Forelimb muscle (tissue), 1 donor: Measurements from ENCODE around the gene PLRG1. TPM values are rescaled to one million over a fixed set of nuclear protein-coding genes. Genes with fewer than 3 reads are reported as not detected.

ENCODE experiments used
- DNase-seq: peaks from one replicate; pipeline ENCODE4 v3.0.0-alpha.2; 2013; ENCODE audit warnings: low read depth
- polyA plus RNA-seq: library from polyadenylated mRNA; unstranded; fragments of 120-200 nt; gene quantifications from one replicate; pipeline ENCODE4 v1.2.1, GENCODE V29; 2013; ENCODE audit not compliant: insufficient read length

The PLRG1 gene
- polyA plus RNA-seq, 1 donor = 54.9 TPM

DNA sequence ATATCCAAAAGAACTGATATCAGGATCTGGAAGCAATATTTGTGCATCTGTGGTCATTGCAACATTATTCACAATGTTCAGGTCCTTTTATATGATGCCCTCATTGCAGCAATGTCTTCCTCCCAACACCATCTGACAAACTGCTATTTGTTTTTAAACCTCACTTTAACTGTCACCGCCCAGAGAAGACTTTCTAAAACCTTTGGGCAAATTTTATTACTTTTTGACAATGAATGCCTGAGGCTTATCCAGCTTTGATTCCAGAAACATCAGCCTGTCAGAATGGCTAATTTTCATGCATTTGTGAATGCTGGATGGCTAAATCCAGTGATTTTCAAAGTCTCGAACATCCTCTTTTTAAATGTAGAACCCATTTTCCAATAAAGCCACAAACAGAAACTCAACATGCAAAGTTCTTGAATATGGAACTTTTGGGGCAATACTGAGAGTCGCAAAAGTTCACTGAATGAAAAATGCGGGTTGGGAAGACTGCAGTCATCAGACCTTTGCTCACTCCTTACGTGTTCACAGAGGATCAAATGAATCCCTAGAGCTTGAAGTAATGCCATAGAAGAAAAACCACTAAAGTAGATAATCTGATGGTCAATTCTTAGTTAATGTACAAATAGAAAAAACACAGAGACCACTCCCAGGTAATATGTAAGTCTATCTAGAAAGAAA, 23.1 kb upstream of the PLRG1 start:
- DNase-seq = no peak

DNA sequence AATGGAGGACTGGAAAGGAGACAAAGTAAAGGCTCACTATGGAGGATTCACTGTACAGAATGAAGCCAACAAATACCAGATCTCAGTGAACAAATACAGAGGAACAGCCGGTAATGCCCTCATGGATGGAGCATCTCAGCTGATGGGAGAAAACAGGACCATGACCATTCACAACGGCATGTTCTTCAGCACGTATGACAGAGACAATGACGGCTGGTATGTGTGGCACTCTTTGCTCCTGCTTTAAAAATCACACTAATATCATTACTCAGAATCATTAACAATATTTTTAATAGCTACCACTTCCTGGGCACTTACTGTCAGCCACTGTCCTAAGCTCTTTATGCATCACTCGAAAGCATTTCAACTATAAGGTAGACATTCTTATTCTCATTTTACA, 19.4 kb upstream of the PLRG1 start:
- DNase-seq = no peak

DNA sequence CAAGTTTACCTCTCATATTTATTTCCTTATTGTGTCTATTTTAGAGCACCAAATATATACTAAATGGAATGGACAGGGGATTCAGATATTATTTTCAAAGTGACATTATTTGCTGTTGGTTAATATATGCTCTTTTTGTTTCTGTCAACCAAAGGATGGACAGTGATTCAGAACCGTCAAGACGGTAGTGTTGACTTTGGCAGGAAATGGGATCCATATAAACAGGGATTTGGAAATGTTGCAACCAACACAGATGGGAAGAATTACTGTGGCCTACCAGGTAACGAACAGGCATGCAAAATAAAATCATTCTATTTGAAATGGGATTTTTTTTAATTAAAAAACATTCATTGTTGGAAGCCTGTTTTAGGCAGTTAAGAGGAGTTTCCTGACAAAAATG, 18.8 kb upstream of the PLRG1 start:
- no peak for DNase-seq

DNA sequence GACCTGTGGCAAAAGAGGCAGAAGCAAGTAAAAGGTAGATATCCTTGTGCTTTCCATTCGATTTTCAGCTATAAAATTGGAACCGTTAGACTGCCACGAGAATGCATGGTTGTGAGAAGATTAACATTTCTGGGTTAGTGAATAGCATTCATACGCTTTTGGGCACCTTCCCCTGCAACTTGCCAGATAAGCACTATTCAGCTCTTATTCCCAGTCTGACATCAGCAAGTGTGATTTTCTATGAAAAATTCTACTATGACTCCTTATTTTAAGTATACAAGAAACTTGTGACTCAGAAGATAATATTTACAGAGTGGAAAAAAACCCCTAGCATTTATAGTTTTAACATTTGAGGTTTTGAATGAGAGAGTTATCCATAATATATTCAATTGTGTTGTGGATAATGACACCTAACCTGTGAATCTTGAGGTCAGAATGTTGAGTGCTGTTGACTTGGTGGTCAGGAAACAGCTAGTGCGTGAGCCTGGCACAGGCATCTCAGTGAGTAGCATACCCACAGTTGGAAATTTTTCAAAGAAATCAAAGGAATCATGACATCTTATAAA, 16.5 kb upstream of the PLRG1 start:
- no peak for DNase-seq

DNA sequence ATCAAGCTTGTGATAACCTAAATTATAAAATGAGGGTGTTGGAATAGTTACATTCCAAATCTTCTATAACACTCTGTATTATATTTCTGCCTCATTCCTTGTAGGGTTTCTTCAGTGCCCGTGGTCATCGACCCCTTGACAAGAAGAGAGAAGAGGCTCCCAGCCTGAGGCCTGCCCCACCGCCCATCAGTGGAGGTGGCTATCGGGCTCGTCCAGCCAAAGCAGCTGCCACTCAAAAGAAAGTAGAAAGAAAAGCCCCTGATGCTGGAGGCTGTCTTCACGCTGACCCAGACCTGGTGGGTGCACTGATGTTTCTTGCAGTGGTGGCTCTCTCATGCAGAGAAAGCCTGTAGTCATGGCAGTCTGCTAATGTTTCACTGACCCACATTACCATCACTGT, 15.5 kb upstream of the PLRG1 start:
- no peak for DNase-seq

DNA sequence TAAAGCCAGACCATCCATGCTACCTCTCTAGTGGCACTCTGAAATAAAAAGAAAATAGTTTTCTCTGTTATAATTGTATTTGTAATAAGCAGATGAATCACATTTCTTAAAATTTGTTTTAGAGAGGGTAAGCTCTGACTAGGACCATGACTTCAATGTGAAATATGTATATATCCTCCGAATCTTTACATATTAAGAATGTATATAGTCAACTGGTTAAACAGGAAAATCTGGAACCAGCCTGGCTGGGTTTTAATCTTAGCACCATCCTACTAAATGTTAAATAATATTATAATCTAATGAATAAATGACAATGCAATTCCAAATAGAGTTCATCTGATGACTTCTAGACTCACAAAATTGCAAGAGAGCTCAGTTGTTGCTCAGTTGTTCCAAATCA, 14.1 kb upstream of the PLRG1 start:
- DNase-seq = no peak

DNA sequence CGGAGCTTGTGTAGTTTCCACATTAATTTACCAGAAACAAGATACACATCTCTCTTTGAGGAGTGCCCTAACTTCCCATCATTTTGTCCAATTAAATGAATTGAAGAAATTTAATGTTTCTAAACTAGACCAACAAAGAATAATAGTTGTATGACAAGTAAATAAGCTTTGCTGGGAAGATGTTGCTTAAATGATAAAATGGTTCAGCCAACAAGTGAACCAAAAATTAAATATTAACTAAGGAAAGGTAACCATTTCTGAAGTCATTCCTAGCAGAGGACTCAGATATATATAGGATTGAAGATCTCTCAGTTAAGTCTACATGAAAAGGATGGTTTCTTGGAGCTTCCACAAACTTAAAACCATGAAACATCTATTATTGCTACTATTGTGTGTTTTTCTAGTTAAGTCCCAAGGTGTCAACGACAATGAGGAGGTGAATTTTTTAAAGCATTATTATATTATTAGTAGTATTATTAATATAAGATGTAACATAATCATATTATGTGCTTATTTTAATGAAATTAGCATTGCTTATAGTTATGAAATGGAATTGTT, 12.6 kb upstream of the PLRG1 start, which contains the start of gene FGB:
TSS of gene FGB (plus strand) at position 315 of the 558 bp plus-strand sequence. CDS start at position 323, 8 bp downstream.
- DNase-seq = no peak

DNA sequence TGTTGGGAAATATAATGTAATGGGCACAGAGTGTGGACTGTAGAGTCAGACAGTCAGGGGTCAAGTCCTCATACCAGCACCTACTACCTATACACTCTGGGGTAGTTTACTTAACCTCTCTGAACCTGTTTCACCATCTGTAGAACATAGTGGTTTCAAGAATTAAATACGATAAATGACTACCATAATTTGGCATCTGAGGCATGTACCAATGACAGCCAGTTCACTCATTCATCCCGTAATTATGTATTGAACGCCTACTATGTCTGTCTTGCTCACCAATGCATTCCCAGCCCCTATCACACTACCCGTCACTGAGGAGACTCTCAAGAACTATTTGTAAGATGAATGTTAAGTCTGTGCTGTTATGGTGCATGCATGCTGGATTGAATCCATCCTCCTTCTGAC, 10.6 kb upstream of the PLRG1 start:
- no peak for DNase-seq

DNA sequence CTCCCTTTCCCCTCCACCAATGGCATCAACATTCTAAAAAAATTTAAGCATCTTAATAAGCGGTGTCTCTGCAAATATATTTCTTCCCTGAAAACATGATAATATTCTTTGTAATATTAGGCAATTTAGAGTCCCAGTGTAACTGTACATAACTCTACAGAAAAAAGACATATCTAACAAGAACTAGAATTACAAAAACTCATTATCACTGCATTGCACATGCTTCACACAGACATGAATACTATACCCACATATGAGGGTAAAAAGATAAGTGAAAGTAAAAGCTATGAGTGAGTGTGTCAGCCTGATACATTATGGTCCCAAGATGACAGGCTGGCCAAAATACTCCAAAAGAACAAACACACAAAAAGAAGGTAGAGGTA, 10.2 kb upstream of the PLRG1 start:
- DNase-seq = no peak

DNA sequence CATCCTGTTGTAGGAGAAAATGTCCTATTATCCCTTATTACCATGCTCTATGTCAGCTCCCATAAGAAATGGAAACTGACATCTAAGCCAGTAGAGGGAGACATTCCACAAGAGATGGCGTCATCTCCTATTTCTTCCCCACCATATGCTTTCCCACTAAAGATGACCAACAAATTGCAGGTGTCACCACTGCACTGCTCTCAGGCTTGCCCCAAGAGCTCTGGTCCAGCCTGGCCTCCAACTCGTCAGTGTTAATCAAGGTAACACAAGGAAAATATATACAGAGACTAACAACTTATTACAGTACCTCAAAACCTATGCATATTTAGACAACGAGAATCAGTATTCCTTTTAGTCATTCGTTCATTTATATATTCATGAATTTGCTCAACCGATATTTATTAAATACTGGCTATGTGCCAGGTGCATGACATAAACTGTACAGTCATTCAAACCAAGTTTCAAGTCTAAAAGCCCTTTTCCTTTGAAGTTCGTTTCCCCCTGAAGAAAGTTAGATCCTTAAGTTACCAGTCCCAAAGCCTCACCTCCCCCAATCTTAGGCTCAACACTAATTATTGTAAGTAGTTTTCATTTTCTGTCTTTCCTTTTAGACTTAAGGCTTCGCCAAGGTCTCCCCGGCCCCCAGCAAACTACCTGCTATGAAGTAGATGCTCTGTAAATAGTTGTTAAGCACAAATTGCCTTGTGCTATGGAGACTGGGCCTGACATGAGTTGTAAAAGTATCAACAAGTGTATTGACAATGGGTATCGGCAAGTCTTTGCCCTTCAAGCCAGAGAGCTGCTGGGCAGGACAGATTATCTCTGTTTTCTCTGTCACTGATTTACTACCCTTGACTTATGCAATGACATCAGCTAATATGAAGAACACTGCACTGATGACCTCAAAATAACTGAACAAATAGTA, 9.6 kb upstream of the PLRG1 start:
- DNase-seq = no peak

DNA sequence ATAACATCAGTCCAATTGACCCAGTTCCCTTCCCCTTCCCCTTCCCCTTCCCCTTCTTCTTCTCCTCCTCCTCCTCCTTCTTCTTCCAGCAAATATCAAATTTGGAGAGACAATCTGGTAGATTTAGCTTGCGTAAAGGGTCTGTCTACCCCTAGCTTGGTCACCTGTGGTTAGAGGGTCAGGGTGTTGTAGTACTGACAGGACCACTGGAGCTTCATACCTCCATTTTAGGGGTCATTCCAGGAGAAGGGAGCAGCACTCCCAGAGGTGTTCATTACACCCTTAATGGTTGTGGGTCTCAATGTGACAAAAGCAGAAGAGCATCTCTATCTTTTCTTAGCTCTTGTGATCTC, 8.9 kb upstream of the PLRG1 start:
- DNase-seq = no peak

DNA sequence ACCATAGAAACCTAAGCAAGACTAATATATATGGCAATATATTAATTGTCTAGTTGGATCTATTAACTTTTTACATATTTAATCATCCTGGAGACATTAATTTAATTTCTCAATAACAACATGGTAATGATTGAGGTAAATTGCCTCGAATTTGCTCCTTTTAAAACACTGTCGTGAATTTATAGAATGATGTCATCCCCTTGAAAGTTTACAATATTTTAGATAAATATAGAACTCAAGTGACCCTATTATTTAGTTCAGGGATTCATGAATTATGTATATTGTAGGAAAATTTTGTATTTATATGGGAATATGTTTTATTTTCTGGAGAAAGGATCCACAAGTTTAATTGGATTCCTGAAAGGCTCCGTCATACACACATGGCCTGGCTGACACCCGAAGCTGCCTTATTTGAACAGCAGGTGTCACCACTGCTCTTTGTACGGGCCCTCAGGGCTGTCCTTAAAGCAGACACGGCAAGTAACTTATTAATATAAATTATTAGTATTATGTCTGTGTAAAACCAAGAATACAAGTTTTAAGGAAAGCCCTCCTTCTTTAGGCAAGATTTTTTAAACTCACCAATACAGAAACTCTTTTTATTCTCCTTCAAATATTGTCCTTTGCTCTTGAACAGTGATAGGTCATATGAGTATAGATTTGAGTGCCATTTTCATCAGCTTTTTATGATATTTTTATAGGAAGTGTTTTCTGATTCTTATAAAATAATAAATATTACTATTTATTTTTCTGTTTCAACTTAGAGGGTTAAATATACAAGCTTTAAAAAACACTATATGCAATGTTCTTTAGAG, 1.9 kb upstream of the PLRG1 start:
- DNase-seq = peak; percentile 50

DNA sequence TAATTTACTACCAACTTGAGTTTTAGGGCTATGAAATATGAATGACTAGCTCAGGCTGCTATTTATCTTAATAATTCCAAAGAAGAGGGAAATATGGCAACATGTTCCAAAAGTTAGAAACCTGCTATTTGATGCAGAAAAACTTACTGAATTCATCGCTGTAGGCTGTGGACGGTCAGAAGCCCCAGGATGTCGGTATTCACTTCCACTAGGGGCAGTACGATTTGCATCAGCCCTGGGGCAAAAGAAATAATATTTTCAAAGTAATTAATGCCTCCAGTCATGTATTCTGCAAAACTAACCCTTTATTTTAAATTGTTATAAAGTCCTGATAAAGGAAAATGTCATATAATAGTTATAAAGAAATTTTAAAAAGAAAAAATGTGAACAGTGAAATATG, 4.5 kb downstream of the PLRG1 start:
- DNase-seq = no peak

DNA sequence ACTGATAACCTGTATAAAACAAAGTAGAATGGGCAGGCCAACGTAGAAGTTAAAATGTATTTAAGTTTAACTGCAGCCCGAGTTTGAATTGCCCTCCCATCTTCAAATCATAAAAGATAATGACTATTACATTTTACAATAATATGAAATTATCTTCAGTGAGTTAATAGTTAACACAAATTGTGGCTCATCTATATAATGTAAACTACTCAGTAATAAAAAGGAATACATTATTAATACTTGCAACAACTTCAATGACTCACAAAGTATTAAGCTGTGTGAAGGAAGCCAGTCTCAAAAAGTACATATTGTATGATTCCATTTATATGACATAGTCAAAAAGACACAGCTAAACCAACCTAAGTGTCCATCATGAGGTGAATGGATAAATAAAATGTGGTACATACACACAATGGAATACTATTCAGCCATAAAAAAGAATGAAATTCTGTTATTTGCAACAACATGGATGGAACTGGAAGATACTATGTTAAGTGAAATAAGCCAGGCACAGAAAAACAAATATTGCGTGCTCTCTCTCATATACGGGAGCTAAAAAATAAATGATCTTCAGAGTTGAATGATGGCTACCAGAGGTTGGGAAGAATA, 7.8 kb downstream of the PLRG1 start:
- no peak for DNase-seq

DNA sequence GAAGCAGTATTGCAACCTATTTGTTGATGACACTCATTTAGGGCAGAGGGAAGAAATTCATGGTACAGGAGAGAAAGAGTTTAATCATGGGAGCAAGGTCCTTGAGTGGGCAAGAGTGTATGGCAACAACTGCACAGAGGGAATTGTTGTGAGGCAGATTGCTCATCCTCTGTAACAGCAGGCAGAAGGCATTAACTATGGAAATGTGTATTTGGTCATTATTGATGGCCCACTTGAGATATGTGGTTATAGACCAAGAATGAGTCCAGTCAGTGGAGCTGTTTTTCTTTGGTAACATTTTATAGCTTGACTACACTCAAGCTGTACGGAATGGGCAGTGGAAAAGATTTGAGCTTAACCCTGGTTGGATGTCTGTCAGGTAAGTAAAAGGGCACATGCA, 15.9 kb downstream of the PLRG1 start:
- no peak for DNase-seq

DNA sequence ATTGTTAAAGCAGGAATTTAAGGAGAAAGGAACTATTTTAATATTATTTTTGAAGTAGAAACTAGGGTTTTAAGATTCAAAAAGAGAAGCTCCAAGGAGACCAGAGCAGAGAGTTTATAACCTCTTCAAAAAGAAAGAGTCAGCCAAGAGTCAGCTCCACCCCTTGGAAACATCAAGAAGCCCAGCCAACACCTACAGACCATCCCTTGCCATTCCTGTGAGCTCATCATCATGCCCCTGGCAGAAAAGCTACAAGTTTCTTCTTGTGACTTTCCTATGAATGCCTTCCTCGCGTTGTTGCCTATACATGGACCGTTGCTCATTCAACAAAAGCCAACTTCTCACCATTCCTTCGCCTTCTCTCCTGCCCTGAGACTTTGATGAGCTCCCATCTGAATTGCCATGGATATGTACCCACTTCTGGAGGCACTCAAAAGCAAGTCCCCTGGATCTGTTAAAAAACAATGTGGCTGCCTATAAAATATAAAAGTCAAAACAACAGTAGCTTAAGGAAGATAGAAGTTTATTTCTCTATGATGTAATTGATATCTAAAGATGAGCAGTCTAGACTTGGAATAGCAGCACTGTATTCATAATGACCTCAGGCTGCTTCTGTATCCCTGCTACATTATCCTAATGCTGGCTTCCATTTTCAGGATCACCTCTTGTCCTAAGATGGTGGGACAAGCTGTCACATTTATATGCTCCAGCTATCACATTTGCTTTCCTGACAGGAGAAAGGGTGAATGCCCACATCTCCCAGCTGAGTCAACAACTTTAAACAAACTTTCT, 20.3 kb downstream of the PLRG1 start:
- no peak for DNase-seq

DNA sequence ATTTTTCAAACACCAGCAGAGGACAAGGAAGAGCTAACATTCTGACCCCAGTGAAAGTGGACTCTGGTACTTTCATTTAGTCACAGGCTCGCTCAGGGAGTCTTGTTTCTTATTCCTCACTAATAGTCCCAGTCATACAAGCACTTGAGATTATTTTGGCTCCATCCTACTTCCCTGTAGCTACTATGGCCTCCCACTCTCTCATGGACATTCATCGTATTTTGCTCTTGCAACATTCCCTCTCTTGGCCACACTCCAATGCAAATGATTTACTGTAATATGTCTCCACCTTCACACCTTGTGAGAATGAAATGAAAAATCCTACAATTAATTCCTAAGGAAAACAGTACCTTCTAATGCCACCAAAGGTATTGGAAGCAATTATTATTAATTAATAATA, 21.3 kb downstream of the PLRG1 start:
- no peak for DNase-seq

DNA sequence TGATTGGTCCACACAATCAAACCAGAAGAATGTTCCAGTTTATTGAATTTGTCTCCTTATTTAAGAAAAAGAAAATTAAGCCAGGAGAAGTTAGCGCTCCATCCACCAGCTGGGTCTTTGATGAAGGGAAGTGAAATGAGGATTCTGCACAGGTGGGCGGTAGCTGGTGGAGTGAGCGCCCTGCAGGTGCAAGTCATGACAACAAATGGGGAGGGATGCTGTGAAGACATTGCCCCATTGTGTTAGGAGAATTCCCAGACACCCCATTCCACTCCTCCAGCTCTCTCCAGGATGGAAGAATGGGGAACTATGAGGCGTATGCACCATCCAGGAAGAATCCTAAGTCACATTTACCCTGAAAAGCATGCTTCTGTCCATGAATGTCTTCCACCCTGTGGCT, 22.9 kb downstream of the PLRG1 start:
- no peak for DNase-seq

DNA sequence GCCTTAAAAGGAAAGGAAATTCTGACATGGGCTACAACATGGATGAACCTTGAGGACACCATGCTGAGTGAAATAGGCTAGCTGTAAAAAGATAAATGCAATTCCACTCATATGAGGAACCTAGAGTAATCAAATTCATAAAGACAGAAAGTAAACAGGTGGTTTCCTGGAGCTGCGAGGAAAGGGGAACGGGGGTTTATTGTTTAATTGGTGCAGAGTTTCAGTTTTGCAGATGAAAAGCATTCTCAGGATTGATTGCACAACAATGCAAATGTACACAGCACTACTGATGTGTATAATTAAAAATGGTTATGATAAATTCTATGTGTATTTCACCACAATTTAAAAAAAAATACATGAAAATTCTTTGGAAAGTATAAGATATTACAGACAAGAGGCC, 24.0 kb downstream of the PLRG1 start:
- no peak for DNase-seq

DNA sequence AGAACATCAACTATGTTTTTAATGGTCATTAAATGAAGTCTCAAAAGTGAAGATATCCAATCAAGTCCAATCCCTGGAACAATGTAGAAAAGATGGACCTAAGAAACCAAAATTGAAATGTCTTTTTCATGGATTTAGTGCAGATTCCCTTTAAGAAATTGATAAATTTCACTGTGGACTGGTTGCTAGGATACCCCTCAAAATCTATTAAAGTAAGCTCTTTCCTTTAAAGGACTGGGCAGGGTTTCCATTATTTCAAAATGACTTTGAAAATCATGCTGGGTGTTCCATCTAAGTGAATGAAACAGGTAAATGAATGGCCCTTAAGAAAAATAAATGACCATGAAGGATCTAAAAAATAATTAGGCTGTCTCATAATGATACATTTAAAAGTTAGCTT, 28.6 kb downstream of the PLRG1 start:
- DNase-seq = no peak

DNA sequence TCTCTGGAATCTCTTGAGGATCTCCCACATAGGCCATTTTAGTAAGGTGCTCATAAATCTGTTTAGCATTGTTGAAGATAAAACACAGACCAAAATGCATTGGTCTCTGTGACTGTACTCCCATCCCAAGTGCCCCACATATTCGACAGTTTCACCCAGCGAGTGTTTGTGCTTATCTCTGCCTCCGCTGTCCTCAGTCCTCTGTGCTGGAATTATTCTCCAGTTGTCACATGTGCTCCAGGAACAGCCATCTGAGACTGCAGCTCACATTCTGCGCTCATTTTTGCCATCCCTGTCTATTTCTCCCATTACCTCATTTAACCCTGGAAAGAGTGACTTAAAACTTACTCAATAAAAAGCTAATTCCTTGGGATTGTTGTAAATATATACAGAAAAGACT, 31.0 kb downstream of the PLRG1 start:
- DNase-seq = no peak
